ENCODE data around the gene UVRAG. TPM values are rescaled to one million over a fixed set of nuclear protein-coding genes. Genes with fewer than 3 reads are reported as not detected.

Gene UVRAG
- total RNA-seq, 1 donor from 2014 or later: 17.8 TPM

DNA sequence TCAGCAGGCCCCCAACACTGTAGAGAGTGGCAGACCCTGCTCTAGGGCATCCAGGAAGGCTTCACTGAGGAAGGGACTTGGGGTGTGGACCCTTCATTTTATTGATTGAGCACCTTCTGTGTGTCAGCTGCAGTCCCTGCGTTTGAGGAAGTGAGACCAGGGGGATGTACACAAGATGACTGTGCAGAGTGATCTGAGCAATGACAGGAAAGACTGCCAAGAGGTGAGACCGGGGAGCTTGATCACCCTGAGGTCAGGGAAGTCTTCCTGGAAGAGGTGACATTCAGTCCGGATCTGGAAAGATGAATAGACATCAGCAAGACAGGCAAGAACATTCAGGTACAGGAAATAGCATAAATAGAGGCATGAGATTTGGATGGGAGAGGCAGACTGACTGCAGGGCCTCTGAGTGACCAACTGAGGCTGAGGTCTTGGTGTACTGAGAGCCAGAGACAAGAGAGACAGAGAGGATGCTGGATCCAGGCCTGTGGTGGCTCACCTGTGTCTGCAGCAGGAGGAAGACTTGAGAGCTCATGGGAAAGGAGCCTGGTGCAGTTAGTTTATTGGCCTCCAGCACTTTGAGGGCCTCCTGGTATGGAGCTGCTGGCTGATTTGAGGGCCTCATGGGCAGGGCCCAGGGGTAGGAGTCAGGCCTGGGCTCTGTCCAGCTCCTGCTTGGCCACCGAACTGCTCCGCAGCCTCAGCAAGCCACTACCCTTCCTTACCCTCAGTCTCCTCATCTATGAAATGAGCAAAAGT lies 41.2 kb upstream of the UVRAG start:
- TF ChIP-seq, protein P1, sequence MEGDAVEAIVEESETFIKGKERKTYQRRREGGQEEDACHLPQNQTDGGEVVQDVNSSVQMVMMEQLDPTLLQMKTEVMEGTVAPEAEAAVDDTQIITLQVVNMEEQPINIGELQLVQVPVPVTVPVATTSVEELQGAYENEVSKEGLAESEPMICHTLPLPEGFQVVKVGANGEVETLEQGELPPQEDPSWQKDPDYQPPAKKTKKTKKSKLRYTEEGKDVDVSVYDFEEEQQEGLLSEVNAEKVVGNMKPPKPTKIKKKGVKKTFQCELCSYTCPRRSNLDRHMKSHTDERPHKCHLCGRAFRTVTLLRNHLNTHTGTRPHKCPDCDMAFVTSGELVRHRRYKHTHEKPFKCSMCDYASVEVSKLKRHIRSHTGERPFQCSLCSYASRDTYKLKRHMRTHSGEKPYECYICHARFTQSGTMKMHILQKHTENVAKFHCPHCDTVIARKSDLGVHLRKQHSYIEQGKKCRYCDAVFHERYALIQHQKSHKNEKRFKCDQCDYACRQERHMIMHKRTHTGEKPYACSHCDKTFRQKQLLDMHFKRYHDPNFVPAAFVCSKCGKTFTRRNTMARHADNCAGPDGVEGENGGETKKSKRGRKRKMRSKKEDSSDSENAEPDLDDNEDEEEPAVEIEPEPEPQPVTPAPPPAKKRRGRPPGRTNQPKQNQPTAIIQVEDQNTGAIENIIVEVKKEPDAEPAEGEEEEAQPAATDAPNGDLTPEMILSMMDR (IDR thresholded peaks at IDR 0.05; ENCODE audit: partially characterized antibody, unreplicated experiment): no peak
- Mint-ChIP-seq H3K27me3 (ENCODE audit: unreplicated experiment) (peaks cover 5% of the 10 kb centered on the region), H3K4me1 (ENCODE audit: low read depth, unreplicated experiment) (no peaks in the 10 kb centered on the region), H3K36me3 (ENCODE audit: unreplicated experiment) (no peaks in the 10 kb centered on the region), H3K9me3 (ENCODE audit: unreplicated experiment) (peaks cover 3% of the 10 kb centered on the region), H3K27ac (ENCODE audit: unreplicated experiment) (no peak overlapping the region), H3K4me3 (ENCODE audit: unreplicated experiment) (no peak overlapping the region)
- no peak for DNase-seq

DNA sequence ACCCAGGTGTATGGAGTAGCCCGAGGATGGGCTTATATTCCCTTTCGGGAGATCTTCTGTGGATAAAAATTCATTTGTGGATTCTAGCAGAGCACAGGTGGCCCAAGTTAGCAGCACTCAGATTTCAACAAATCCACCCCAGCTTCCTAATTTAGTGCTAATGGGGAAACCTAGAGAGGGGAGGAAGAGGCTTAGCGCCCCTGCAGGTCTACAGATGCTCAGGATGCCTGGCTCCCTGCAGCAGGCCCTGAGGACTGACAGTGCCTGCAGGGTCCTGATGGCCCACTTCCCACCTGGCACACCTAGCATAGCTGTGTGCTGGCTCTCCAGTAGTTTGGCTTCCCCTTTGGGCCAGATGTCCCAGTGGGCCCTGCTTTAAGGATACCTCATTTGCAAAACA lies 40.0 kb upstream of the UVRAG start:
- Mint-ChIP-seq H3K36me3 (ENCODE audit: unreplicated experiment) (no peaks in the 10 kb centered on the region), H3K9me3 (ENCODE audit: unreplicated experiment) (peaks cover 3% of the 10 kb centered on the region), H3K4me3 (ENCODE audit: unreplicated experiment) (no peak overlapping the region), H3K27ac (ENCODE audit: unreplicated experiment) (no peak overlapping the region), H3K27me3 (ENCODE audit: unreplicated experiment) (peaks cover 3% of the 10 kb centered on the region), H3K4me1 (ENCODE audit: low read depth, unreplicated experiment) (no peaks in the 10 kb centered on the region)
- DNase-seq: no peak
- TF ChIP-seq, protein P1 (IDR thresholded peaks at IDR 0.05; ENCODE audit: partially characterized antibody, unreplicated experiment): no peak

DNA sequence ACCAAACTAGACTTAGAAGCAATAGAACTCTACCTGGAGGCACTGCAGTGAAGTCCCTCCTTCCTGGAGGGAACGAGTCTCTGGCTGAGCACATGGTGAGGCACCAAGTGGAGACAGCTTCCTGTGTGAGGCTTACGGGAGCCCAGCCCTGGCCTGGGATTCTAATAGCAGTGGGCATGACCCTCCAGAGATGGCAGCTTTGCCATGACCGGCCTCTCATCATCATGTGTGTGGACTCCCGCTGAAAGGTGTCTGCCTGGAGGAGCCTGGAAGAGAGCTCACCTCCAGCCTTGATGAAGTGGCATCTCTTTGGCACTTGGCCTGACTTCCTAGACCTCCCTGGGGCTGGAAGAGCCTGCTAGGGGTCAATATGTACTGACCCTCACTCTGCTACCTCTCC lies 38.5 kb upstream of the UVRAG start:
- H3K4me1 Mint-ChIP-seq (ENCODE audit: low read depth, unreplicated experiment): no peaks in the 10 kb centered on the region
- no peak for DNase-seq
- H3K36me3 Mint-ChIP-seq (ENCODE audit: unreplicated experiment): no peaks in the 10 kb centered on the region
- no peak overlapping the region for H3K4me3 Mint-ChIP-seq (ENCODE audit: unreplicated experiment)
- H3K27me3 Mint-ChIP-seq (ENCODE audit: unreplicated experiment): no peaks in the 10 kb centered on the region
- peaks cover 3% of the 10 kb centered on the region for H3K9me3 Mint-ChIP-seq (ENCODE audit: unreplicated experiment)
- H3K27ac Mint-ChIP-seq (ENCODE audit: unreplicated experiment): no peak overlapping the region
- TF ChIP-seq, protein P1 (IDR thresholded peaks at IDR 0.05; ENCODE audit: partially characterized antibody, unreplicated experiment): no peak

DNA sequence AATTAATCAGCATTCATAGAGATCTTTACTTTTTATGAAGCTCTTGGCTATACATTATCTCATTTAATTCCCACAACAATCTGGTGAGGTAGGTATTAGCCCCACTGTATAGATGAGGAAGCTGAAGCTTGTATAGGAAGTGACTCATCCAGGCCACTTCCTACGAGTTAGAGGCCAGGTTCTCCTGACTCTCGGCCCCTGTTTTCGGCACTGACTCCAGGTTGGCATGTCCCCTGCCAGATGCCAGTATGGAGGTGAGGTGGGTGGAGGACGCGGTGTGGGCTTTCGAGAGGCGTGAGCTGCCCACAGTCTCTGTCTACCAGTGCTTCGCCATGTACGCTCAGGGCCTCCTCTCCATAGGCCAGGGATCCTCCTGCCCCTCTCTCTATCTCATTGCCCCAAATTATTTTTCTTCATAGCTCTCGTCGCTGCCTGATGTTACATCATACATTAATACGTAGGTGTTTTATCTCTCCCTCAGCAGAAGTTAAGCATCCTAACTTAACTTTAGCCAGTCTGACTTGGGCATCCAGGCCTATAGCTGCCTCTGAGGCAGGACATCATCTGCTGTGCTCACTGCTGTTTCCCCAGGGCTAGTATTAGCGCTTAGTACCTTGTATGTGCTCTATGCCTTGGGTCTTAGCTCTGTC lies 37.4 kb upstream of the UVRAG start:
- Mint-ChIP-seq H3K36me3 (ENCODE audit: unreplicated experiment) (no peaks in the 10 kb centered on the region), H3K27me3 (ENCODE audit: unreplicated experiment) (no peaks in the 10 kb centered on the region), H3K27ac (ENCODE audit: unreplicated experiment) (no peak overlapping the region), H3K4me3 (ENCODE audit: unreplicated experiment) (no peak overlapping the region), H3K9me3 (ENCODE audit: unreplicated experiment) (peaks cover 3% of the 10 kb centered on the region), H3K4me1 (ENCODE audit: low read depth, unreplicated experiment) (no peaks in the 10 kb centered on the region)
- no peak for DNase-seq
- TF ChIP-seq, protein P1 (IDR thresholded peaks at IDR 0.05; ENCODE audit: partially characterized antibody, unreplicated experiment): no peak

DNA sequence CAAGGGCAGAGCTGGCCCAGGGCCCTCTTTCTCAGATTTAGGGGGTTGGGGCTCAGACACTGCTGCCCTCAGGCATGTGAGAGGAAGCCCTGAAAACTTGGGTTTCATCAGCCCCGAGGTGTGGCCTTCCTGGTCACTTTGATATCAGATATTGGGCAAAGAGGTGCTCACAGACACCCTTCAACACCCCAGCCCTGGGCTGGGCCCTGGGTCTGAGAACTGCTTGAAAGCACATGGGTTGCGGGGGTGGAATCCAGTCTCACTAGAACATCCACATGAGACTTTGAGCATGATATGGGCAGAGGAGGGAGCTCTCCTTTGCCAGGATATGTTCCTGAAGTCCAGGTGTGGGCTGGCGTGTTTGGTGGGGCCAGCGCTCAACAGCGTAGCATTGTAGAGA lies 36.0 kb upstream of the UVRAG start:
- no peak for DNase-seq
- H3K4me1 Mint-ChIP-seq (ENCODE audit: low read depth, unreplicated experiment): no peaks in the 10 kb centered on the region
- no peak overlapping the region for H3K4me3 Mint-ChIP-seq (ENCODE audit: unreplicated experiment)
- no peaks in the 10 kb centered on the region for H3K9me3 Mint-ChIP-seq (ENCODE audit: unreplicated experiment)
- TF ChIP-seq, protein P1 (IDR thresholded peaks at IDR 0.05; ENCODE audit: partially characterized antibody, unreplicated experiment): no peak
- no peak overlapping the region for H3K27ac Mint-ChIP-seq (ENCODE audit: unreplicated experiment)
- H3K27me3 Mint-ChIP-seq (ENCODE audit: unreplicated experiment): no peaks in the 10 kb centered on the region
- H3K36me3 Mint-ChIP-seq (ENCODE audit: unreplicated experiment): no peaks in the 10 kb centered on the region

All from glutamatergic neuron (in vitro differentiated cells).